ENCODE data around the gene CD2. TPM values are rescaled to one million over a fixed set of nuclear protein-coding genes. Genes with fewer than 3 reads are reported as not detected.

The CD2 gene
- total and polyA plus RNA-seq, 2 donors (not counting 3 experiments of a cell fraction or from before 2014, with no cell fraction given) = not detected

DNA sequence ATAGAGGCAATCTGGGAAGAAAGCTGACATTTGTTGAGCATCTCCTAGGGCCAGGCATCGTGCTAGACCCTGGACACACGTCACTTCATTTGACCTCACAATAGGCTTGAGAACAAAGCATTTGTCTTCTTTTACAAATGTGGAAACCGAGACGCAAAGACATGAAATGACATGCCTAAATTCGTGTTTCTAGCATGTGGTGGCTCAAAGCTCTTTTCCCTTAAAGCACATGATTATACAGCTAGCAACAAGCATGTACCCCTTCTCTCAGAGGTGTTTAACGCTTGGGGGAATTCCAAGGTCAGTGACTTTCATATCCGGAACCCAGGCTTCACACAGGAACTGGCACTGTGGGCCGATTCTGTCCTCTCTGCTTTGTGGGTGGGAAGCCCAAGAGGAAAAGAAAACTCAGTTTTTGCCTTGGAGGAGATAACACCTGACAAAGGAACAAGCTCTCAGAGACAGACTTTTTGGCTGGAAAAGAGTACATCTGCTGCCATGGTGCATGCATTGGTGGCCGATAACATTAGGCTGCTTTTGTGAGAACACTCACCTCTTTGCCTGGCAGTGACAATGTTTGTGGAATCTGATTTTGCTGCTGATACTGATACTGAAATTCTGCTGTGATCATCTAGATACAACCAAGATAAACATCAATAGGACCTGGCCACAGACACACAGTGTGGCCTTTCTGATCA is 15.4 kb upstream of the CD2 start:
- H3K4me3 ChIP-seq (replicated peaks in 1 of 3; ENCODE audit: insufficient read depth in 1 of 3, low read depth in 1 of 3, low read length in 3 of 3) = no peak overlapping the region
- H4K20me1 ChIP-seq (replicated peaks; ENCODE audit: control insufficient read depth, extremely low read depth, insufficient read depth, low read length) = no peaks in the 10 kb centered on the region
- no peaks in the 10 kb centered on the region for H3K36me3 ChIP-seq (ENCODE audit: control insufficient read depth in 2 of 2, extremely low read depth in 1 of 2, insufficient read depth in 2 of 2, low read length in 2 of 2)
- TF ChIP-seq JUN (IDR thresholded peaks at IDR 0.05; ENCODE audit: borderline replicate concordance, insufficient read depth, insufficient read length, low read depth) (no peak), MYC (IDR thresholded peaks at IDR 0.05; ENCODE audit: low read depth, low read length) (no peak), POLR2AphosphoS5 (IDR thresholded peaks at IDR 0.05; ENCODE audit: insufficient read depth, low read depth, low read length) (no peak), FOS (IDR thresholded peaks at IDR 0.05; ENCODE audit: borderline replicate concordance, insufficient read depth, low read length) (no peak), POLR2A (IDR thresholded peaks at IDR 0.05; ENCODE audit: low read depth, low read length) (no peak), EZH2 (IDR thresholded peaks at IDR 0.05; ENCODE audit: borderline replicate concordance, low read depth, low read length, severe bottlenecking) (no peak), GATA2 (IDR thresholded peaks at IDR 0.05; ENCODE audit: insufficient read depth, insufficient read length, low read depth, low read length) (no peak), MAX (IDR thresholded peaks at IDR 0.05; ENCODE audit: insufficient read depth, insufficient read length) (no peak)
- TF ChIP-seq, protein P1, sequence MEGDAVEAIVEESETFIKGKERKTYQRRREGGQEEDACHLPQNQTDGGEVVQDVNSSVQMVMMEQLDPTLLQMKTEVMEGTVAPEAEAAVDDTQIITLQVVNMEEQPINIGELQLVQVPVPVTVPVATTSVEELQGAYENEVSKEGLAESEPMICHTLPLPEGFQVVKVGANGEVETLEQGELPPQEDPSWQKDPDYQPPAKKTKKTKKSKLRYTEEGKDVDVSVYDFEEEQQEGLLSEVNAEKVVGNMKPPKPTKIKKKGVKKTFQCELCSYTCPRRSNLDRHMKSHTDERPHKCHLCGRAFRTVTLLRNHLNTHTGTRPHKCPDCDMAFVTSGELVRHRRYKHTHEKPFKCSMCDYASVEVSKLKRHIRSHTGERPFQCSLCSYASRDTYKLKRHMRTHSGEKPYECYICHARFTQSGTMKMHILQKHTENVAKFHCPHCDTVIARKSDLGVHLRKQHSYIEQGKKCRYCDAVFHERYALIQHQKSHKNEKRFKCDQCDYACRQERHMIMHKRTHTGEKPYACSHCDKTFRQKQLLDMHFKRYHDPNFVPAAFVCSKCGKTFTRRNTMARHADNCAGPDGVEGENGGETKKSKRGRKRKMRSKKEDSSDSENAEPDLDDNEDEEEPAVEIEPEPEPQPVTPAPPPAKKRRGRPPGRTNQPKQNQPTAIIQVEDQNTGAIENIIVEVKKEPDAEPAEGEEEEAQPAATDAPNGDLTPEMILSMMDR (IDR thresholded peaks at IDR 0.05; ENCODE audit: extremely low read depth in 1 of 2, insufficient read depth in 1 of 2, low read depth in 1 of 2, low read length in 2 of 2) = no peak
- no peaks in the 10 kb centered on the region for H3K79me2 ChIP-seq (ENCODE audit: control insufficient read depth, insufficient read depth, low read length)
- no peak overlapping the region for H3K27ac ChIP-seq (ENCODE audit: insufficient read depth, low read depth, low read length)
- H3K9ac ChIP-seq (replicated peaks; ENCODE audit: extremely low read depth, insufficient read depth, low read length) = no peak overlapping the region
- no TSS peak for BruUV-seq (replicated peaks)
- CTCF ChIA-PET = interaction anchor here (1.0 to 3.9 kb wide), 15 partner anchors 8 to 546 kb away, joined by 3 to 91 read pairs (median 4); partner anchors contain the start of genes CD2 and TTF2
- intact Hi-C loops (cut with micrococcal nuclease) (loop anchor here (5.0 kb wide), 2 partner anchors 167 to 388 kb away; partner anchors contain the start of gene CD58), dilution Hi-C loops (cut with MboI; ENCODE audit: extremely low pct_ligation_motif_present, low sequenced_read_pairs) (no loop called here)
- no peaks in the 10 kb centered on the region for H3K9me3 ChIP-seq (replicated peaks; ENCODE audit: control insufficient read depth, insufficient read depth, low read length)
- no peak overlapping the region for H2AFZ ChIP-seq (ENCODE audit: low read depth, low read length)
- no peaks in the 10 kb centered on the region for H3K9me1 ChIP-seq (replicated peaks; ENCODE audit: control insufficient read depth, extremely low read depth, insufficient read depth, low read length)
- no peaks in the 10 kb centered on the region for H3K4me1 ChIP-seq (ENCODE audit: control insufficient read depth, extremely low read depth, insufficient read depth, low read length)
- FAIRE-seq = no peak
- POLR2A ChIA-PET = no interaction called here
- DNase-seq (ENCODE audit: low read depth, low spot score) = no peak
- H3K27me3 ChIP-seq (ENCODE audit: control insufficient read depth in 2 of 2, insufficient read depth in 2 of 2, low read length in 2 of 2) = no peaks in the 10 kb centered on the region
- no peak overlapping the region for H3K4me2 ChIP-seq (ENCODE audit: insufficient read depth, low read length)
